Osteoblast (primary cell): ENCODE data around the gene SBNO2. TPM values are rescaled to one million over a fixed set of nuclear protein-coding genes. Genes with fewer than 3 reads are reported as not detected.

Experiments
- DNase-seq: peaks from one replicate; pipeline ENCODE4 v3.0.0; 2011; ENCODE audit warnings: low spot score, mixed read lengths; ENCODE audit not compliant: insufficient read length; ENCODE audit errors: missing footprints
- H2AFZ ChIP-seq: 2 replicates; pipeline ENCODE4 v1.6.0; 2011; ENCODE audit warnings: mild to moderate bottlenecking, low read length
- H3K27ac ChIP-seq: 2 replicates; pipeline ENCODE4 v1.5.1; 2011; ENCODE audit warnings: mild to moderate bottlenecking, low read depth, low read length, moderate library complexity
- H3K27me3 ChIP-seq: 2 replicates; pipeline ENCODE4 v1.6.0; 2012; ENCODE audit warnings: mild to moderate bottlenecking, control low read depth, inconsistent platforms, low read length, moderate library complexity; ENCODE audit not compliant: insufficient read depth
- H3K36me3 ChIP-seq: 2 replicates; pipeline ENCODE4 v1.5.1; 2011; ENCODE audit warnings: mild to moderate bottlenecking, low read length, control low read depth, moderate library complexity; ENCODE audit not compliant: insufficient read depth
- H3K4me1 ChIP-seq: 2 replicates; pipeline ENCODE4 v1.5.1; 2011; ENCODE audit warnings: mild to moderate bottlenecking, low read length, control low read depth, moderate library complexity; ENCODE audit not compliant: insufficient read depth
- H3K4me2 ChIP-seq: 2 replicates; pipeline ENCODE4 v1.6.0; 2011; ENCODE audit warnings: mild to moderate bottlenecking, low read length; ENCODE audit not compliant: insufficient read depth
- H3K4me3 ChIP-seq: fragments of 200-600 bp; sonication (generic); 3 replicates; pipeline ENCODE4 v1.5.1; 2012; ENCODE audit warnings: mild to moderate bottlenecking, low read length, inconsistent platforms; ENCODE audit not compliant: insufficient read depth
- H3K79me2 ChIP-seq: 2 replicates; pipeline ENCODE4 v1.6.0; 2012; ENCODE audit warnings: mild to moderate bottlenecking, low read length, control low read depth, inconsistent platforms; ENCODE audit not compliant: insufficient read depth
- H3K9me3 ChIP-seq: 2 replicates; pipeline ENCODE4 v1.5.1; 2011; ENCODE audit warnings: low read depth, low read length, control low read depth
- H4K20me1 ChIP-seq: 2 replicates; pipeline ENCODE4 v1.6.0; 2012; ENCODE audit warnings: mild to moderate bottlenecking, low read length, control low read depth; ENCODE audit not compliant: insufficient read depth
- CTCF ChIP-seq: IDR thresholded peaks from 2 replicates; pipeline ENCODE4 v1.5.1; 2011; ENCODE audit warnings: mild to moderate bottlenecking, low read depth, low read length, moderate library complexity; ENCODE audit errors: extremely low read depth
- total RNA-seq: library from RNA; depleted of rRNA; stranded (reverse); fragments of >200 nt; gene quantifications from 2 replicates; pipeline ENCODE4 v1.2.3, GENCODE V29; 2012

The SBNO2 gene
- total RNA-seq, 1 donor = 69.1 TPM

- H3K27ac ChIP-seq = no peak overlapping the region
- no peak for DNase-seq
- no peak for TF ChIP-seq CTCF
- no peaks in the 10 kb centered on the region for H3K4me1 ChIP-seq
- no peaks in the 10 kb centered on the region for H4K20me1 ChIP-seq
- no peak overlapping the region for H3K4me2 ChIP-seq
- H2AFZ ChIP-seq = no peak overlapping the region
- H3K36me3 ChIP-seq = no peaks in the 10 kb centered on the region
- peaks cover 50% of the 10 kb centered on the region for H3K27me3 ChIP-seq
- no peaks in the 10 kb centered on the region for H3K79me2 ChIP-seq
- H3K9me3 ChIP-seq = no peaks in the 10 kb centered on the region
- H3K4me3 ChIP-seq = no peak overlapping the region
Measured at GRCh38 chr19:1070931-1071791, 102.9 kb downstream of the SBNO2 start.

- H3K9me3 ChIP-seq = no peaks in the 10 kb centered on the region
- H3K27me3 ChIP-seq = peaks cover 51% of the 10 kb centered on the region
- no peaks in the 10 kb centered on the region for H4K20me1 ChIP-seq
- no peaks in the 10 kb centered on the region for H3K36me3 ChIP-seq
- H2AFZ ChIP-seq = no peak overlapping the region
- no peak overlapping the region for H3K4me3 ChIP-seq
- no peak for TF ChIP-seq CTCF
- no peaks in the 10 kb centered on the region for H3K79me2 ChIP-seq
- no peak overlapping the region for H3K4me2 ChIP-seq
- no peak for DNase-seq
- no peaks in the 10 kb centered on the region for H3K4me1 ChIP-seq
- no peak overlapping the region for H3K27ac ChIP-seq
Measured at GRCh38 chr19:1070576-1070930, 103.5 kb downstream of the SBNO2 start.

DNA sequence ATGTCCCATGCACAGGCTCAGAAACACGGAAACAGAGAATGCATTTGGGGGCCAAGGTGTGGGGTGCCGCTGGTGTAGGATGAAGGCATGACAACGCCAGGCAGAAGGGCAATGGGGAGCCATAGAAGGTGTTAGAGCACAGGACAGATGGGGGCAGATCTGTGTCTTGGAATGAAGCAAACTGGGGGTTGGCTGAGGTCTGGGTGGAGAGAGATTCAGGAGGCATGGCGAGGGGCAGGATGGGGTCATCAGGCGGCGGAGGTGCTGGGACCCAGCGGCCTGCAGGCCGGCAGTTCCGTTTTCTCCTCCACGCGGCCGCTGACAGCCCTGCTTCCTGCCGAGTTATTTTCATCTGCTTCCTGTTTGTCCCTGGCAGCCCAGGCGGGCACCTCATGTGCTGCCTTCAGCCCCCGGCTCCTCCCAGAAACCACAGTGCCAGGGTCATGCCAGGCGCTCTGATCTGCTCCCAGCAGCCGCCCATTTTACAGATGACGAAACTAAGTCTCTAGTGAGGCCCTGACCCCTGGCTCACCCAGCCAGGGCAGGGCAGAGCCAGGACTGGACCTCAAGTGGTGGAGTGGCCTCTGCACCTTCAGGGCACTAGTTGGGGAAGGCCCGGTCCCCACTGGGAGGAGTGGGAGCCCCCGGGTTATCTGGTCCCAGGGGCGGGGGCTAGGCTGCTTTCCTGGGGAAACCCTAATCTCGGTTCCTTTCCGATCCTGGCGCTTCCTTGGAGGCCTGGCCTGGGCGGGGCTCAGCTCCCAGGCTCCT lies 104.9 kb downstream of the SBNO2 start:
- H3K79me2 ChIP-seq = no peaks in the 10 kb centered on the region
- TF ChIP-seq CTCF = no peak
- no peaks in the 10 kb centered on the region for H3K4me1 ChIP-seq
- H4K20me1 ChIP-seq = no peaks in the 10 kb centered on the region
- no peaks in the 10 kb centered on the region for H3K36me3 ChIP-seq
- H3K9me3 ChIP-seq = no peaks in the 10 kb centered on the region
- no peak overlapping the region for H3K4me3 ChIP-seq
- no peak overlapping the region for H3K4me2 ChIP-seq
- H2AFZ ChIP-seq = no peak overlapping the region
- H3K27me3 ChIP-seq = peaks cover 51% of the 10 kb centered on the region
- no peak for DNase-seq
- no peak overlapping the region for H3K27ac ChIP-seq
